ENCODE data around the gene ELAVL3. TPM values are rescaled to one million over a fixed set of nuclear protein-coding genes. Genes with fewer than 3 reads are reported as not detected.

Gene ELAVL3
- total RNA-seq, 1 donor from 2014 or later: 42.8 TPM

DNA sequence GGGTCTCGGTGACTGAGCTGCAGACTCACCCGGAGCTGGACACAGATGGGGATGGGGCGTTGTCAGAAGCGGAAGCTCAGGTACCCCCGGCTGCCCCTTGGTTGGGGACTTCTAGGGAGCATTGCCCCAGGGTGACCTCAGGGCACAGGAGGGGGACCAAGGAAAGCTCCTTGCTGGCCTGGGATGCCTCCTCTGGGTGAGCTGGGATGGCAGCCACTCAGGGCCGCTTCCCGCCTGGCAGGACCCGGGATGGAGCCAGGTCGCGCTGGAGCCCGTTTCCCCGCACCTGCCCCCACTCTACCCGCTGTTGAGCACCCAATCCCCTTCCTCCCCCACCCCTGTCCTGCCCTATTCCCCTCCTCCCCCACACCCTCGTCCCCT is 34.6 kb downstream of the ELAVL3 start:
- no peaks in the 10 kb centered on the region for H3K4me1 Mint-ChIP-seq
- H3K36me3 Mint-ChIP-seq (ENCODE audit: low read depth): peaks cover 2% of the 10 kb centered on the region
- no peak for DNase-seq (ENCODE audit: low read depth, low spot score)
- H3K9me3 Mint-ChIP-seq: no peaks in the 10 kb centered on the region
- no peaks in the 10 kb centered on the region for H3K27me3 Mint-ChIP-seq (ENCODE audit: low read depth)
- no peak overlapping the region for H3K27ac Mint-ChIP-seq (ENCODE audit: unreplicated experiment)
- H3K4me3 Mint-ChIP-seq: no peak overlapping the region
- TF ChIP-seq, protein P1, sequence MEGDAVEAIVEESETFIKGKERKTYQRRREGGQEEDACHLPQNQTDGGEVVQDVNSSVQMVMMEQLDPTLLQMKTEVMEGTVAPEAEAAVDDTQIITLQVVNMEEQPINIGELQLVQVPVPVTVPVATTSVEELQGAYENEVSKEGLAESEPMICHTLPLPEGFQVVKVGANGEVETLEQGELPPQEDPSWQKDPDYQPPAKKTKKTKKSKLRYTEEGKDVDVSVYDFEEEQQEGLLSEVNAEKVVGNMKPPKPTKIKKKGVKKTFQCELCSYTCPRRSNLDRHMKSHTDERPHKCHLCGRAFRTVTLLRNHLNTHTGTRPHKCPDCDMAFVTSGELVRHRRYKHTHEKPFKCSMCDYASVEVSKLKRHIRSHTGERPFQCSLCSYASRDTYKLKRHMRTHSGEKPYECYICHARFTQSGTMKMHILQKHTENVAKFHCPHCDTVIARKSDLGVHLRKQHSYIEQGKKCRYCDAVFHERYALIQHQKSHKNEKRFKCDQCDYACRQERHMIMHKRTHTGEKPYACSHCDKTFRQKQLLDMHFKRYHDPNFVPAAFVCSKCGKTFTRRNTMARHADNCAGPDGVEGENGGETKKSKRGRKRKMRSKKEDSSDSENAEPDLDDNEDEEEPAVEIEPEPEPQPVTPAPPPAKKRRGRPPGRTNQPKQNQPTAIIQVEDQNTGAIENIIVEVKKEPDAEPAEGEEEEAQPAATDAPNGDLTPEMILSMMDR (conservative IDR thresholded peaks at IDR 0.05): no peak

DNA sequence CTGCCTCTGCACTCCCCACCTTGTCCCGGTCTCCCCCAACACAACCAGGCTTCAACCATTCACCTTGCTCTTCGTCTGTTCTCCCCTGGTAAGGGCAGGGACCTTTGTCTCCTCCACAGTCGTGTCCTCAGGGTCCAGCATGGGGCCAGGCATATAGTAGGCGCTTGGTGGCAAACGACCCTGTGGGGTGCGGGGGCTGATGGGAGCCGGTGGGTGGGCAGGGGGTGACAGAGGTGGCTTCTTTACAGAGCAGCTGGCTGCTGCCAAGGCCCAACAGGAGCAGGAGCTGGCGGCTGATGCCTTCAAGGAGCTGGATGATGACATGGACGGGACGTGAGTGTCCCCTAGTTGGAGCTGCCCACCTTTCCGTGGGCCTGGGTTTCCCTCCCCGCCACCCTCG is 35.7 kb downstream of the ELAVL3 start:
- Mint-ChIP-seq H3K27me3 (ENCODE audit: low read depth) (no peaks in the 10 kb centered on the region), H3K4me3 (no peak overlapping the region), H3K9me3 (no peaks in the 10 kb centered on the region), H3K27ac (ENCODE audit: unreplicated experiment) (no peak overlapping the region), H3K4me1 (no peaks in the 10 kb centered on the region), H3K36me3 (ENCODE audit: low read depth) (peaks cover 7% of the 10 kb centered on the region)
- no peak for DNase-seq (ENCODE audit: low read depth, low spot score)
- TF ChIP-seq, protein P1 (conservative IDR thresholded peaks at IDR 0.05): no peak

DNA sequence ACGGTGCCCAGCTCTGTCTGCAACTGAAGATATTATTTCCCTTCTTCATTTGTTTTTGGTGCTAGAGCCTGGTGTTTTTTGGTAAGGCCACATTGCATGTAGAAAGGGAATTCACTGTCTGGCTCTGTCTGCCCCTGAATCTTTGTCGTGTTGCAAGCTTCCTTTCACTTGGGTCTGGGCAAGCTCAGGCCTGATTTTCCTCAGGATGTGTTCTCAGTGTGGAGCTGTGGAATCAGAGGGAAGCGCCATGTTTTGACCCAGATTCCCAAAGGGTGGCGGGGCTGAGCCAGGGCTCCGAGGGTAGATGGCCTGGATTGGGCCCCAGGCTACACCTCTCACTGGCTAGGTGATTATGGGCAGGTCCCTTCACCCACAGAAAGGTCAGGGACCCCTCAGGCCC is 36.8 kb downstream of the ELAVL3 start:
- Mint-ChIP-seq H3K27me3 (ENCODE audit: low read depth) (no peaks in the 10 kb centered on the region), H3K27ac (ENCODE audit: unreplicated experiment) (no peak overlapping the region), H3K4me1 (no peaks in the 10 kb centered on the region), H3K9me3 (no peaks in the 10 kb centered on the region), H3K36me3 (ENCODE audit: low read depth) (peaks cover 7% of the 10 kb centered on the region), H3K4me3 (peak overlapping the region; percentile 34)
- TF ChIP-seq, protein P1 (conservative IDR thresholded peaks at IDR 0.05): no peak
- DNase-seq (ENCODE audit: low read depth, low spot score): no peak

DNA sequence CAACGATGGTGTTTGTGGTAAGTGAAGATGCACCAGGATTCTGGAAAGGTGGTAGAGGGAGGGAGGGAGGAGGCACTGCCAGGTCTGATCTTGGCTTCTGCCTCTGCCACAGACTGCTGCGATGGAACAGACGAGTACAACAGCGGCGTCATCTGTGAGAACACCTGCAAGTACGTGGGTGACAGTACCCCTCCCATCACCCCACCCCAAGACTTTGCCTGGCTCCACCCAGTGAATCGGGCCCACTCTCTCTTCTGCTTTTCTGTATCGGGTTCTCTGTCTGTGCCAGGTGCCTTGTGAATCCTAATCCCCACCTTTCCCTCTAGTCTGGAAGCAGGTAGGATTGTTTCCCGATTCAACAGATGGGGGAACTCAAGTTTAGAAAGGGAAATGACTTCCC is 42.9 kb downstream of the ELAVL3 start:
- no peak for DNase-seq (ENCODE audit: low read depth, low spot score)
- Mint-ChIP-seq H3K36me3 (ENCODE audit: low read depth) (peaks cover 12% of the 10 kb centered on the region), H3K27ac (ENCODE audit: unreplicated experiment) (no peak overlapping the region), H3K27me3 (ENCODE audit: low read depth) (no peaks in the 10 kb centered on the region), H3K4me1 (peaks cover 22% of the 10 kb centered on the region), H3K4me3 (peak overlapping the region; percentile 80), H3K9me3 (no peaks in the 10 kb centered on the region)
- TF ChIP-seq, protein P1 (conservative IDR thresholded peaks at IDR 0.05): no peak

DNA sequence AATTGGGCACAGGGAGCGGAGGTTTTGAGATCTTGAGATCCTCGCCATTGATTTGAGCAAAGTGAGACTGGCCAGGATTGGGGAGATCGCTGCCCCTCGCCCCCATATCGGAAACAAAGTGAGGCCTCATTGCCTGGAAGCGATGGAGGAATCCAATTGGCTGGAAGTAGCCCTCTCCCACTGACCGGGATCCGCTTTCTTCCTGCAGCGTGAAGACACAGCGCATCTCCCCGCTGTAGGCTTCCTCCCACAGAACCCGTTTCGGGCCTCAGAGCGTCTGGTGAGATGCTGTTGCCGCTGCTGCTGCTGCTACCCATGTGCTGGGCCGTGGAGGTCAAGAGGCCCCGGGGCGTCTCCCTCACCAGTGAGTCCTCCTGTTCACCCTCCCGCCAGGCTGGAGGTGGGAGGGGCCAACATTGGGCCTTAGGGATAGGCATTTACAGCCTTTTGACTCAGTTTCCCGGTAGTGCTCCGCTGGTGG is 45.0 kb downstream of the ELAVL3 start:
- TF ChIP-seq, protein P1 (conservative IDR thresholded peaks at IDR 0.05): no peak
- H3K4me1 Mint-ChIP-seq: peaks cover 22% of the 10 kb centered on the region
- no peaks in the 10 kb centered on the region for H3K27me3 Mint-ChIP-seq (ENCODE audit: low read depth)
- H3K9me3 Mint-ChIP-seq: no peaks in the 10 kb centered on the region
- peaks cover 8% of the 10 kb centered on the region for H3K36me3 Mint-ChIP-seq (ENCODE audit: low read depth)
- peak overlapping the region; percentile 98 for H3K27ac Mint-ChIP-seq (ENCODE audit: unreplicated experiment)
- DNase-seq (ENCODE audit: low read depth, low spot score): no peak
- peak overlapping the region; percentile 100 for H3K4me3 Mint-ChIP-seq
